Measurements from ENCODE around the gene P2RX1. TPM values are rescaled to one million over a fixed set of nuclear protein-coding genes. Genes with fewer than 3 reads are reported as not detected.
"Not testable (repeated sequence)": the region's sequence is repeated elsewhere in the genome, so short reads cannot be mapped to it uniquely, and the experiment has no call there.

P2RX1 gene
- total RNA-seq, 2 experiments from 2014 or later = 0.34 to 1.0 TPM

- H3K27me3 ChIP-seq (ENCODE audit: control insufficient read depth in 1 of 2, insufficient read depth in 2 of 2, low read length in 2 of 2) = no peaks in the 10 kb centered on the region
- peaks cover 5% of the 10 kb centered on the region for H3K36me3 ChIP-seq (ENCODE audit: insufficient read depth, low read length)
- H3K4me3 ChIP-seq (ENCODE audit: low read length) = no peak overlapping the region
- ChIA-PET CTCF (no interaction called here), POLR2A (no interaction called here)
- intact Hi-C loops (cut with DNase I, micrococcal nuclease) = no loop called here
- H3K9me3 ChIP-seq (ENCODE audit: control insufficient read depth in 1 of 2, insufficient read depth in 1 of 2, low read length in 2 of 2) = no peaks in the 10 kb centered on the region
- TF ChIP-seq CTCF (IDR thresholded peaks at IDR 0.05) = no peak
- Mint-ChIP-seq H3K36me3 (ENCODE audit: low read depth) (no peaks in the 10 kb centered on the region), H3K4me1 (ENCODE audit: low read depth) (no peaks in the 10 kb centered on the region), H3K4me3 (no peak overlapping the region), H3K27ac (no peak overlapping the region), H3K9me3 (no peaks in the 10 kb centered on the region), H3K27me3 (no peaks in the 10 kb centered on the region)
- no peak overlapping the region for H3K27ac ChIP-seq (ENCODE audit: low read depth in 1 of 2, low read length in 2 of 2)
- no peaks in the 10 kb centered on the region for H3K4me1 ChIP-seq (ENCODE audit: insufficient read depth, low read length)
- DNase-seq (no peak), ATAC-seq (ENCODE audit: poor library complexity) (no peak)
These were observed 56.3 kb downstream of the P2RX1 start for GRCh38 chr17:3859940-3860339.

GRCh38 chr17:3857261-3858105 is 58.8 kb downstream of the P2RX1 start:
- H3K27me3 ChIP-seq (ENCODE audit: control insufficient read depth in 1 of 2, insufficient read depth in 2 of 2, low read length in 2 of 2) = no peaks in the 10 kb centered on the region
- CTCF ChIA-PET = interaction anchor here (1.1 kb wide), 1 partner anchor 11 kb away, joined by 3 read pairs; the partner anchor contains the start of gene NCBP3
- no peak for DNase-seq
- H3K27ac ChIP-seq (ENCODE audit: low read depth in 1 of 2, low read length in 2 of 2) = no peak overlapping the region
- no peak for ATAC-seq (ENCODE audit: poor library complexity)
- Mint-ChIP-seq H3K36me3 (ENCODE audit: low read depth) (no peaks in the 10 kb centered on the region), H3K9me3 (no peaks in the 10 kb centered on the region), H3K4me3 (no peak overlapping the region), H3K27ac (no peak overlapping the region), H3K4me1 (ENCODE audit: low read depth) (no peaks in the 10 kb centered on the region), H3K27me3 (no peaks in the 10 kb centered on the region)
- peaks cover 5% of the 10 kb centered on the region for H3K36me3 ChIP-seq (ENCODE audit: insufficient read depth, low read length)
- no peaks in the 10 kb centered on the region for H3K9me3 ChIP-seq (ENCODE audit: control insufficient read depth in 1 of 2, insufficient read depth in 1 of 2, low read length in 2 of 2)
- TF ChIP-seq CTCF (IDR thresholded peaks at IDR 0.05) = no peak
- no peak overlapping the region for H3K4me3 ChIP-seq (ENCODE audit: low read length)
- POLR2A ChIA-PET = interaction anchor here (1.3 kb wide), 1 partner anchor 12 kb away, joined by 4 read pairs; no protein-coding TSS in a partner anchor
- intact Hi-C loops (cut with DNase I, micrococcal nuclease) = no loop called here
- H3K4me1 ChIP-seq (ENCODE audit: insufficient read depth, low read length) = no peaks in the 10 kb centered on the region

GRCh38 chr17:3854204-3854603 is 62.1 kb downstream of the P2RX1 start:
- H3K27ac ChIP-seq (ENCODE audit: low read depth in 1 of 2, low read length in 2 of 2); CTCF ChIA-PET; H3K27me3 ChIP-seq (ENCODE audit: control insufficient read depth in 1 of 2, insufficient read depth in 2 of 2, low read length in 2 of 2); DNase-seq; H3K27me3 Mint-ChIP-seq; H3K9me3 Mint-ChIP-seq; ATAC-seq (ENCODE audit: poor library complexity); H3K36me3 ChIP-seq (ENCODE audit: insufficient read depth, low read length); POLR2A ChIA-PET; H3K4me1 ChIP-seq (ENCODE audit: insufficient read depth, low read length); H3K27ac Mint-ChIP-seq; H3K4me1 Mint-ChIP-seq (ENCODE audit: low read depth); H3K9me3 ChIP-seq (ENCODE audit: control insufficient read depth in 1 of 2, insufficient read depth in 1 of 2, low read length in 2 of 2); H3K36me3 Mint-ChIP-seq (ENCODE audit: low read depth); H3K4me3 ChIP-seq (ENCODE audit: low read length); intact Hi-C loops (cut with DNase I, micrococcal nuclease); H3K4me3 Mint-ChIP-seq: not testable (repeated sequence)

GRCh38 chr17:3852561-3852960 is 63.7 kb downstream of the P2RX1 start:
- no peak overlapping the region for H3K4me3 ChIP-seq (ENCODE audit: low read length)

More at GRCh38 chr17:3852561-3852960, 63.7 kb downstream of the P2RX1 start:
- Histone ChIP-seq H3K9me3 (ENCODE audit: control insufficient read depth in 1 of 2, insufficient read depth in 1 of 2, low read length in 2 of 2) (no peaks in the 10 kb centered on the region), H3K36me3 (ENCODE audit: insufficient read depth, low read length) (no peaks in the 10 kb centered on the region), H3K27me3 (ENCODE audit: control insufficient read depth in 1 of 2, insufficient read depth in 2 of 2, low read length in 2 of 2) (no peaks in the 10 kb centered on the region), H3K27ac (ENCODE audit: low read depth in 1 of 2, low read length in 2 of 2) (no peak overlapping the region), H3K4me1 (ENCODE audit: insufficient read depth, low read length) (no peaks in the 10 kb centered on the region)
- ChIA-PET POLR2A (no interaction called here), CTCF (no interaction called here)
- intact Hi-C loops (cut with DNase I, micrococcal nuclease) = no loop called here
- no peak for ATAC-seq (ENCODE audit: poor library complexity)
- TF ChIP-seq CTCF (IDR thresholded peaks at IDR 0.05) = no peak
- no peak for DNase-seq
- no peak overlapping the region for H3K27ac Mint-ChIP-seq
- H3K4me3 Mint-ChIP-seq = no peak overlapping the region
- H3K36me3 Mint-ChIP-seq (ENCODE audit: low read depth) = no peaks in the 10 kb centered on the region
- H3K27me3 Mint-ChIP-seq = peaks cover 7% of the 10 kb centered on the region
- no peaks in the 10 kb centered on the region for H3K9me3 Mint-ChIP-seq
- no peaks in the 10 kb centered on the region for H3K4me1 Mint-ChIP-seq (ENCODE audit: low read depth)
